Astrocyte (in vitro differentiated cells and primary cell): ENCODE results near the gene INO80. TPM values are rescaled to one million over a fixed set of nuclear protein-coding genes. Genes with fewer than 3 reads are reported as not detected.
A peak's percentile ranks its signal among the peaks of the same experiment; 100 is the strongest.

Experiments
- DNase-seq: peaks from one replicate; pipeline ENCODE4 v3.0.0-alpha.2; 2010; ENCODE audit warnings: low read depth
- FAIRE-seq: peaks from 2 replicates; lab custom pipeline; 2011; peaks lifted over from hg19 to GRCh38; lab: Jason Lieb, UNC
- H2AFZ ChIP-seq: 2 replicates; pipeline ENCODE4 v1.6.0; 2012; ENCODE audit warnings: low read depth, low read length, inconsistent platforms
- H3K27ac ChIP-seq: 2 replicates; pipeline ENCODE4 v1.5.1; 2011; ENCODE audit warnings: low read depth, low read length, inconsistent platforms
- H3K27me3 ChIP-seq: 2 replicates; pipeline ENCODE4 v1.6.0; 2011; ENCODE audit warnings: low read length, inconsistent platforms; ENCODE audit not compliant: insufficient read depth
- H3K36me3 ChIP-seq: 2 replicates; pipeline ENCODE4 v1.5.1; 2011; ENCODE audit warnings: low read length, inconsistent platforms; ENCODE audit not compliant: insufficient read depth
- H3K4me1 ChIP-seq: 2 replicates; pipeline ENCODE4 v1.5.1; 2011; ENCODE audit warnings: low read length, inconsistent platforms; ENCODE audit not compliant: insufficient read depth
- H3K4me2 ChIP-seq: 2 replicates; pipeline ENCODE4 v1.6.0; 2012; ENCODE audit warnings: low read length, inconsistent platforms
- H3K4me3 ChIP-seq: 2 replicates; pipeline ENCODE4 v1.5.1; 2011; ENCODE audit warnings: low read depth, mild to moderate bottlenecking, low read length, inconsistent platforms; ENCODE audit not compliant: insufficient read depth
- H3K79me2 ChIP-seq: 2 replicates; pipeline ENCODE4 v1.6.0; 2012; ENCODE audit warnings: mild to moderate bottlenecking, low read length, inconsistent platforms; ENCODE audit not compliant: insufficient read depth
- H3K9ac ChIP-seq: 2 replicates; pipeline ENCODE4 v1.6.0; 2012; ENCODE audit warnings: mild to moderate bottlenecking, low read length, inconsistent platforms
- H3K9me3 ChIP-seq: 2 replicates; pipeline ENCODE4 v1.5.1; 2012; ENCODE audit warnings: low read depth, mild to moderate bottlenecking, low read length, inconsistent platforms; ENCODE audit not compliant: insufficient read depth
- H4K20me1 ChIP-seq: 2 replicates; pipeline ENCODE4 v1.6.0; 2012; ENCODE audit warnings: low read length, inconsistent platforms; ENCODE audit not compliant: insufficient read depth
- H3K27ac Mint-ChIP-seq: one replicate; pipeline ENCODE4 v1.8.0; 2021; ENCODE audit warnings: mild to moderate bottlenecking, mixed read lengths; ENCODE audit not compliant: unreplicated experiment
- H3K27me3 Mint-ChIP-seq: one replicate; pipeline ENCODE4 v1.8.0; 2021; ENCODE audit warnings: low read depth, mixed read lengths; ENCODE audit not compliant: unreplicated experiment
- H3K36me3 Mint-ChIP-seq: one replicate; pipeline ENCODE4 v1.8.0; 2021; ENCODE audit warnings: low read depth, mixed read lengths; ENCODE audit not compliant: unreplicated experiment
- H3K4me1 Mint-ChIP-seq: one replicate; pipeline ENCODE4 v1.8.0; 2021; ENCODE audit warnings: low read depth, mixed read lengths; ENCODE audit not compliant: unreplicated experiment
- H3K4me3 Mint-ChIP-seq: one replicate; pipeline ENCODE4 v1.8.0; 2021; ENCODE audit warnings: mild to moderate bottlenecking, moderate library complexity, mixed read lengths; ENCODE audit not compliant: unreplicated experiment
- H3K9me3 Mint-ChIP-seq: one replicate; pipeline ENCODE4 v1.8.0; 2021; ENCODE audit warnings: mild to moderate bottlenecking, mixed read lengths; ENCODE audit not compliant: unreplicated experiment
- EZH2 ChIP-seq: IDR thresholded peaks from 2 replicates; pipeline ENCODE4 v1.6.1; 2012; ENCODE audit warnings: mild to moderate bottlenecking, low read length, inconsistent platforms; ENCODE audit not compliant: insufficient read depth
- total RNA-seq: library from RNA; stranded (reverse); gene quantifications from 2 replicates; pipeline ENCODE4 v1.2.1, GENCODE V29; 2021
- TF ChIP-seq, protein P1 (sequence below): IDR thresholded peaks from 2 replicates; pipeline ENCODE4 v1.5.1; 2011; ENCODE audit warnings: low read depth, mild to moderate bottlenecking, inconsistent platforms, low read length, moderate library complexity; ENCODE audit not compliant: insufficient read depth

The INO80 gene
- total RNA-seq, 1 donor from 2014 or later, result 17.3 TPM

DNA sequence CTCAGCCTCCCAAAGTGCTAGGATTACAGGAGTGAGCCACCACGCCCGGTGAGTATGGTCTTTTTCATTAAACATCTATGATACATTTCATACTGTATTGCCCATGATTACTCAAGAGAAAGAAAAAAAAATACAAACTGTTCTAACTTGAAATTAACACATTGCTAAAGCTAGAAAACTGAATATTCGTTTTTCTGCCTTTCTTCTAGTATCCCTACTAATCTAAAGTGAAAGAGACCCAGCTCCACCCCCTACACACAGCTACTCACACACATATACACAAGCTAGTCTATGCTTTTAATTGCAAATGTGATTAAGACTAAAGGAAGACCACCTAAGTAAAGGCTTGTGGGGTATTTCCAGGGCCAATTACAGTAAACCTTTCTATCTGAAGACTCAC, 43.1 kb downstream of the INO80 start:
- H2AFZ ChIP-seq, result no peak overlapping the region
- H3K27me3 ChIP-seq, result no peaks in the 10 kb centered on the region
- H3K36me3 ChIP-seq, result peaks cover 49% of the 10 kb centered on the region
- H3K4me2 ChIP-seq, result no peak overlapping the region
- H3K79me2 ChIP-seq, result no peaks in the 10 kb centered on the region
- Mint-ChIP-seq H3K36me3 (peaks cover 7% of the 10 kb centered on the region), H3K27ac (peak overlapping the region; percentile 41), H3K4me3 (no peak overlapping the region), H3K9me3 (no peaks in the 10 kb centered on the region), H3K27me3 (no peaks in the 10 kb centered on the region), H3K4me1 (no peaks in the 10 kb centered on the region)
- TF ChIP-seq, protein P1, sequence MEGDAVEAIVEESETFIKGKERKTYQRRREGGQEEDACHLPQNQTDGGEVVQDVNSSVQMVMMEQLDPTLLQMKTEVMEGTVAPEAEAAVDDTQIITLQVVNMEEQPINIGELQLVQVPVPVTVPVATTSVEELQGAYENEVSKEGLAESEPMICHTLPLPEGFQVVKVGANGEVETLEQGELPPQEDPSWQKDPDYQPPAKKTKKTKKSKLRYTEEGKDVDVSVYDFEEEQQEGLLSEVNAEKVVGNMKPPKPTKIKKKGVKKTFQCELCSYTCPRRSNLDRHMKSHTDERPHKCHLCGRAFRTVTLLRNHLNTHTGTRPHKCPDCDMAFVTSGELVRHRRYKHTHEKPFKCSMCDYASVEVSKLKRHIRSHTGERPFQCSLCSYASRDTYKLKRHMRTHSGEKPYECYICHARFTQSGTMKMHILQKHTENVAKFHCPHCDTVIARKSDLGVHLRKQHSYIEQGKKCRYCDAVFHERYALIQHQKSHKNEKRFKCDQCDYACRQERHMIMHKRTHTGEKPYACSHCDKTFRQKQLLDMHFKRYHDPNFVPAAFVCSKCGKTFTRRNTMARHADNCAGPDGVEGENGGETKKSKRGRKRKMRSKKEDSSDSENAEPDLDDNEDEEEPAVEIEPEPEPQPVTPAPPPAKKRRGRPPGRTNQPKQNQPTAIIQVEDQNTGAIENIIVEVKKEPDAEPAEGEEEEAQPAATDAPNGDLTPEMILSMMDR, result no peak
- no peak for TF ChIP-seq EZH2
- peaks cover 11% of the 10 kb centered on the region for H4K20me1 ChIP-seq
- H3K9me3 ChIP-seq, result no peaks in the 10 kb centered on the region
- no peak overlapping the region for H3K9ac ChIP-seq
- no peak overlapping the region for H3K4me3 ChIP-seq
- no peak for FAIRE-seq
- H3K4me1 ChIP-seq, result no peaks in the 10 kb centered on the region
- no peak overlapping the region for H3K27ac ChIP-seq
- DNase-seq, result no peak

DNA sequence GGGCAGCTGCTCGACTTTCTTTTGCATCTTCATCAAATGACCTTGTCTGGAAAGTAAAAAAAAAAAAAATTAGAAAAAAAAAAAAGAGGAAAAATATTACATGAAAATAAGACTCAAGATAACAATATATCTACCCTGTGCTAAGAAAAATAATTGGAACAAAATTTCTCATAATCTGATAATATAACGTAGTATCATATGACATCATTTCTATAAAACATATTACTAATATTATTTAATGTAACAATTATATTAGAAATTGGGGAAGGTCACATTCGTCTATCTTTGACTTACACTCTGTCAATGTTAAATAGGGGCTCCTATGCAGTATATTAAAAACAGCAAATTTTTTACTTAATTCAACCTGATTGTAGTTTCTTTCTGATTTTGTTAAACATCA, 44.1 kb downstream of the INO80 start:
- no peak overlapping the region for H3K4me2 ChIP-seq
- no peak overlapping the region for H3K4me3 ChIP-seq
- H3K36me3 Mint-ChIP-seq, result peaks cover 11% of the 10 kb centered on the region
- no peaks in the 10 kb centered on the region for H3K4me1 Mint-ChIP-seq
- H3K9ac ChIP-seq, result no peak overlapping the region
- H3K4me3 Mint-ChIP-seq, result no peak overlapping the region
- H3K4me1 ChIP-seq, result no peaks in the 10 kb centered on the region
- no peaks in the 10 kb centered on the region for H3K27me3 Mint-ChIP-seq
- H3K9me3 Mint-ChIP-seq, result no peaks in the 10 kb centered on the region
- H3K79me2 ChIP-seq, result no peaks in the 10 kb centered on the region
- DNase-seq (no peak), FAIRE-seq (no peak)
- peaks cover 57% of the 10 kb centered on the region for H3K36me3 ChIP-seq
- peaks cover 17% of the 10 kb centered on the region for H4K20me1 ChIP-seq
- no peak for TF ChIP-seq EZH2
- TF ChIP-seq, protein P1, result no peak
- H2AFZ ChIP-seq, result no peak overlapping the region
- H3K27ac ChIP-seq, result no peak overlapping the region
- H3K9me3 ChIP-seq, result no peaks in the 10 kb centered on the region
- H3K27ac Mint-ChIP-seq, result no peak overlapping the region
- no peaks in the 10 kb centered on the region for H3K27me3 ChIP-seq

DNA sequence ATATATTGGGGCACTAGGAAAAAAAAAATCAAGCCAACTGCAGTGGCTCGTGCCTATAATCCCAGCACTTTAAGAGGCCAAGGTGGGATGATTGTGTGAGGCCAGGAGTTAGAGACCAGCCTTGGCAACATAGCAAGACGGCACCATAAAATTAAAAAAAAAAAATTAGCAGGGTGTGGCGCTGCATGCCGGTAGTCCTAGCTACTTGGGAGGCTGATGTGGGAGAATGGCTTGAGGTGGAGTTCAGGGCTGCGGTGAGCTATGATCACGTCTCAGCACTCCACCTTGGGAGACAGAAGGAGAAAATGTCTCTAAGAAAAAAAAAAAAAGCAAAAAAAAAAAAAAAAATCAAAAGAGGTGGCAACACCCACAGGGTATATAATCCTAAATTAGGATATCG, 49.6 kb downstream of the INO80 start:
- no peak overlapping the region for H3K27ac Mint-ChIP-seq

More for the DNA sequence above, 49.6 kb downstream of the INO80 start:
- H3K36me3 Mint-ChIP-seq, result peaks cover 36% of the 10 kb centered on the region
- H3K9me3 Mint-ChIP-seq, result no peaks in the 10 kb centered on the region
- no peak for DNase-seq
- FAIRE-seq, result no peak
- Histone ChIP-seq H4K20me1 (peaks cover 7% of the 10 kb centered on the region), H3K4me3 (no peak overlapping the region), H3K9ac (no peak overlapping the region), H3K4me2 (no peak overlapping the region), H3K4me1 (no peaks in the 10 kb centered on the region), H3K79me2 (peaks cover 3% of the 10 kb centered on the region), H3K36me3 (peaks cover 54% of the 10 kb centered on the region), H2AFZ (no peak overlapping the region), H3K27ac (no peak overlapping the region), H3K27me3 (no peaks in the 10 kb centered on the region), H3K9me3 (peaks cover 3% of the 10 kb centered on the region)
- no peak for TF ChIP-seq EZH2
- TF ChIP-seq, protein P1, result no peak
- H3K4me1 Mint-ChIP-seq, result no peaks in the 10 kb centered on the region
- no peak overlapping the region for H3K4me3 Mint-ChIP-seq
- H3K27me3 Mint-ChIP-seq, result no peaks in the 10 kb centered on the region
